GM18907 (cell line): ENCODE results near the gene RNASE2.
"Not testable (repeated sequence)": the region's sequence is repeated elsewhere in the genome, so short reads cannot be mapped to it uniquely, and the experiment has no call there.

Experiments
- ATAC-seq: cut with Tn5 transposase; IDR thresholded peaks from one replicate; pipeline ENCODE4 v1.9.1; 2021; ENCODE audit warnings: mild to moderate bottlenecking, moderate library complexity; ENCODE audit not compliant: unreplicated experiment

Gene RNASE2

GRCh38 chr14:20954736-20955537 is at the start of gene RNASE2:
Gene RNASE2, plus strand, starts transcription at chr14:20955487. Its CDS starts 285 bp downstream, at chr14:20955772.
- not testable (repeated sequence) for ATAC-seq

GRCh38 chr14:20905676-20906075 is 49.6 kb upstream of the RNASE2 start:
- no peak for ATAC-seq

GRCh38 chr14:20907214-20907613 is 48.1 kb upstream of the RNASE2 start:
- no peak for ATAC-seq

- ATAC-seq: not testable (repeated sequence)
Observed at GRCh38 chr14:20910822-20911221, 44.5 kb upstream of the RNASE2 start.

GRCh38 chr14:20919038-20919756 is 36.1 kb upstream of the RNASE2 start:
- not testable (repeated sequence) for ATAC-seq

- not testable (repeated sequence) for ATAC-seq
Observed at GRCh38 chr14:20923766-20924297, 31.5 kb upstream of the RNASE2 start.

- no peak for ATAC-seq
Observed at GRCh38 chr14:20934148-20934762, 21.0 kb upstream of the RNASE2 start.

- no peak for ATAC-seq
Observed at GRCh38 chr14:20935303-20935984, 19.8 kb upstream of the RNASE2 start.

- ATAC-seq: not testable (repeated sequence)
Observed at GRCh38 chr14:20945146-20945545, 10.1 kb upstream of the RNASE2 start.

- not testable (repeated sequence) for ATAC-seq
Observed at GRCh38 chr14:20946707-20947106, 8.6 kb upstream of the RNASE2 start.

- not testable (repeated sequence) for ATAC-seq
Observed at GRCh38 chr14:20955538-20955873, 219 bp downstream of the RNASE2 start.

- ATAC-seq: no peak
Observed at GRCh38 chr14:20956376-20956976, 1.2 kb downstream of the RNASE2 start.

- ATAC-seq: not testable (repeated sequence)
Observed at GRCh38 chr14:20958946-20959345, 3.7 kb downstream of the RNASE2 start.

- no peak for ATAC-seq
Observed at GRCh38 chr14:20969336-20969735, 14.0 kb downstream of the RNASE2 start.

- ATAC-seq: no peak
Observed at GRCh38 chr14:20970647-20970982, 15.3 kb downstream of the RNASE2 start.

GRCh38 chr14:20970983-20971704 is 15.9 kb downstream of the RNASE2 start:
- ATAC-seq: peak; percentile 93

GRCh38 chr14:20971705-20972021 is 16.4 kb downstream of the RNASE2 start:
- ATAC-seq: no peak

GRCh38 chr14:20973501-20973900 is 18.2 kb downstream of the RNASE2 start:
- no peak for ATAC-seq

- ATAC-seq: no peak
Observed at GRCh38 chr14:20976291-20976690, 21.0 kb downstream of the RNASE2 start.

GRCh38 chr14:20978687-20979086 is 23.4 kb downstream of the RNASE2 start:
- no peak for ATAC-seq
